Lung microvascular endothelial cell (primary cell): ENCODE measurements around the gene SYNE3. TPM values are rescaled to one million over a fixed set of nuclear protein-coding genes. Genes with fewer than 3 reads are reported as not detected.
"Not testable (repeated sequence)": the region's sequence is repeated elsewhere in the genome, so short reads cannot be mapped to it uniquely, and the experiment has no call there.

ENCODE experiments used
- DNase-seq, 2 donors: peaks; one replicate each; pipeline versions ENCODE4 v3.0.0 to v3.0.0-alpha.2; 2010; ENCODE audit warnings: low read depth in 2 of 2
- total RNA-seq: library from RNA; depleted of rRNA; stranded (reverse); fragments of >200 nt; gene quantifications from 2 replicates; pipeline ENCODE4 v1.2.1, GENCODE V29; 2014

SYNE3 gene
- total RNA-seq, 1 donor from 2014 or later: 12.5 TPM

DNA sequence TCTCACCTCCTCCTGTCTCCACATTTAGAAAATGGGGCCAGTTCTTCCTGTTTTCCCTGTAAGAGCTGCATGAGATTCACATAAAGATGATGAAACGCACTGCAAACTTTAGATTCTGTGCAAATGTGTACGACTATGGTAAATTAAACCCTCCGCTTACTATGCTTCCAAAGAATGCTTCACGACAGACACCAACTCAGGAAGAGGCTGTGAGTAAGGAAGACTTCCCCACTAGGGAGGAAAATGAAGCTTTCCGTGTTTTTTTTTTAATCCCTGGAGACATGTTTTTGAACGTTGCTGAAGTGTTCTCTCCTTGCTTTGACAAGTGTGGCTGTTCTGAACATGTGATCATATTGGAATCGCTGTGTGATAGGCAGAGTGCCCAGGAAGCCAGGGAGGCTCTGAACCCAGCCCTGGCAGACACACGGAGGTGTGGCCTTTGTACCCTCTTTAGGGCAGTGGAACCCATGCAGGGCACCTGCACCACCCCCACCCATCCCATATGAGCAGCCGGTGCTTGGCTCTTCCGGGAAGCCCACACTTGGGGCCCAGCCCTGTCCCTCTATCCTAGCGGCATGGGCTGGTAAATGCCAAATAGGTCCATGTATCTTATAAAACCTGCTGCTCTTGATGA lies 7.5 kb upstream of the SYNE3 start:
- peak; percentile 28 to 70 for DNase-seq

DNA sequence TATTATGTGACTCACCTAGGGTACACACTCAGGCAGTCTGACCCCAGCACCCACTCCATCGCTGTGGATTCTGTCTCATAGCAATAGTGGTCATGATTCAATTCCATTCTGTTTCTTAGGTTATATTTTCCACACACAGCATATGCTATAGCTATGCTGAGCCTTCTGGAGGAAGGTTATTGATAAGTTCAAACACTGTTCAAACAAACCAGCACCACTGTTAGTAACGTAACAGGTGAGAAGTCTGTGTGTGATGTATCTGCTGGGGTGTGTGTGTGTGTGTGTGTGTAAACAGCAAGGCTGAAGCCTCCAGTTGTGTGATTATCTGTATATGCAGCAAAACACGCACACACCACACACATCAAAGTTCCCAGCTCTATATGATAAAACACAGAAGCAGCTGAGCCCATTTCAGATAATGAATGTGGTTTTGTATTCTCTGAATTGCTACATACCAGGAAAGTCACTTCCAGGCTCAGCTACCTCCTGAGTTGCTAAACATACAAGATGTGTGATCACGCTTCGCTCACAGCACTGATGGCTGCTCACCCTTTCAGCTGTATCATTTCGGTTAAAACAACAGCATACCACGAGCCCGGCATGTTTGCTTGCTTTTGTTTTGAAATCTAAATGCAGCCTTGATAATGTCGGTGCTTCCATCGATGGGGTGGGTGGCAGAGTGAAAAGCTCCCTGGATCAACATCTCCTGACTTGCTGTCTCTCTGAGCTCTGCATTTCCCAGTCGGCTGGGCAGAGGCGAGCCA lies 6.8 kb upstream of the SYNE3 start:
- DNase-seq: peak in 1 of 2 donors; percentile 13

DNA sequence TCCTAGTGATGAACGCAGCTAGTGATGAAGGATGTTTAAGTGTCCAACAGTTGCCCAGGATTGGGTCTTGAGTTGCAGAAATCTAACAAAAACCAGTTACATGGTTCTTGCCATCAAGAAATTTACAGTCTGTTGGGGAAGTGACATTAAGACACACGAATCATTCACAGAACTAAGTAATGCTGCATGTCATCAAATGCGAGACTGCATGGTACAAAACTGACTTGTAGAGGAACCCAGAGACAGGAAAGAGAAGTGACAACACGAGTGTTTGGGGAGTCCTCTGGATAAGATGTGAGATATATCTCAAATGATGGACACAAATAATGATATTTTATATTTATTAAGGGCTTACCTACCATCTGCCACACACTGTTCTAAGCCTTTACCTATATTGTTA lies 6.1 kb upstream of the SYNE3 start:
- DNase-seq: no peak

DNA sequence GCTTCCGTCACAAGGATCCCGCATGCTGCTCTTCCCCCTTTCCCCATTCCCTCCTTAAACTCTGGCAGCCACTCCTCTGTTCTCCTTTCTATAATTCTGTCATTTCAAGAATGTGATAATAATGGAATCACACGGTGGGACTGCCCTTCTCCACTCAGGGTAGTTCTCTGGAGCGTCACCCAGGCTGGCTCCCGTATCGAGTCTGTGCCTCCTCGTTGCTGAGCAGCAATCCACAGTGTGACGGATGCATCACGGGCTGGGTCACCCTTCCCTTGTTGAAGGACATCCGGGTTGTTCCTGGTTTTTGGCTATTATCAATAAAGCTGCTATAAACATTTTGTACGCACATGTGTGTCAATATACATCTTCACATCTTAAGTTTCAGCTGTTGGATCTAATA lies 5.7 kb upstream of the SYNE3 start:
- DNase-seq: no peak

DNA sequence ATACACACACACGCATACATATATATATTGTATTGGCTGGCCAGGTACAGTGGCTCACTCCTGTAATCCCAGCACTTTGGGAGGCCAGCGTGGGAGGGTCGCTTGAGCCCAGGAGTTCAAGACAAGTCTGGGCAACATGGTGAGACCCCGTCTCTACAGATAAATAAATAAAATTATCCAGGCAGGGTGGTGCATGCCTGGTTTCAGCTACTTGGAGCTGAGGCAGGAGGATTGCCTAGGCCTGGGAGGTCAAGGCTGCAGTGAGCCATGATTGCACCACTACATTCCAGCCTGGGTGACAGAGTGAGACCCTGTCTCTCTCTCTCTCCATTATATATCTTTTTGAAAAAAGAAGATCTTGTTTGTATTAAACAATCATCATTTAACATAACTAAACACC lies 4.6 kb upstream of the SYNE3 start:
- DNase-seq: no peak

DNA sequence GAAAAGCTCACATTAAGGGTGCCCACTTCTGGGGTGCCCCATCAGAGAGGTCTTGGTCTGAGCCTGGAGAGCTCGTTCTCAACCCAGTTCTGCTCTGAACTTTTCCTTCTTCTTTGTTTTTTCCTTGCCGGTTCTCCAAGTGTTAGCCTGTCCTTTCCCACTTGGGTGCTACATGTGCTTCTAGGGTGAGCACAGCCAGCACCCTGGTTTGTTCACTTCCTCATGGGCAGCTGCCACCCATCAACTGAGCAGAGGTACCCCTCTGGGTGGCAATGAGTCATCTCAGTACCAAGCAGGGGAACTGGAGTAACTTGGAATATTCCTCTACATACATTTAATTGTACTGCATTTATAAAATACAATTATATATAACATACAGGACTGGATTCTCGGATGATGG lies 3.9 kb upstream of the SYNE3 start:
- DNase-seq: no peak

DNA sequence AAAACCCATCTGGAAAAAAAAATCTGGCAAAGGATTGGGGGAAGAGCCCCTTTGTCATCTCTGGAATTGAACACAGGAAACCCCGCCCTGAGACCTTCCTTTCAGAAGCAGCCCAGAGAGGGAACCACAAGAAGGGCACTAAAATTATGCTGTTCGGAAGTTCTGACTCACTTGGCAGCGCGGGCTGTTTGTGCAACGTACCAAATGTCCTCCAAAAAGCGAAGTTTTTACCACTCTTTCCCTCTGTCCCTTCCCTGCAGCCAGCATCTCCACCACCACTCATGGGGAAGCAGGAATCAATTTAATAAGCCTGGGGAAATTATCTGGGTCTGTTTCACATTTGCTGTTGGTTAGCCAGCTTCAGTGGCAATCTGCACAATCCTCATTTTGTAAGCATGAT lies 3.2 kb upstream of the SYNE3 start:
- DNase-seq: peak; percentile 82

DNA sequence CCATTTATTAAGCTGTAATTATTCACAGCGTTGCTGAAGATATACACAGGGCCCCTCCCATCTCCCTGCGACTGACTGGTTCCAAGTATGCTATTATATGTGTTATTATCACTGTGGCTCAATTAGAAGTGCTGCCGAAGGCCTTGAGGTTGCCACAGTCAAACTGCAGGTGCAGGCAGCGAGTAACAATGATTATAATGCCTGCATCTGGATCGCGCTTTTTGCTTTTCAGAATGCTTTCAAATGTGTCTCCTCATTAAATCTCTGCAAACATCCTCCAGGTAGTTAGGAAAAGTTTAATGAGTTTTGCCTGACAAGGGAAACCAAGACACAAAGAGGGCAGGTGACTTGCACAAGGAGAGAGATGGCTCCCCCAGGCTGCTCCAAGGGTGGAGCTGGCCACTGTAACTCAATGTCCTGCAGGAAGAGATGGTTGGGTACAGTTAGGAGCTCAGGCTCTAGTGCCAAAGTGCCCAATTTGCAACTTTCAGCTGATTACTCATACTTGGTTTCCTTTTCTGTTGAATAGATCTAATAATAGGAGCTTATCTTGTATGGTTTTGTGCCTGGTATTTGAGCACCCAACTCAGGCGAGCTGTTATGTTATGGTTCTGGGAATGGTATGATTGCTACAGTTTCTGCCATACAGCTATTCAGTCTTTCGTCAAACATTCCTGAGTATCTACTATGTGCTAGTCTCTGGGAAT lies 1.7 kb upstream of the SYNE3 start:
- peak; percentile 40 to 44 for DNase-seq

DNA sequence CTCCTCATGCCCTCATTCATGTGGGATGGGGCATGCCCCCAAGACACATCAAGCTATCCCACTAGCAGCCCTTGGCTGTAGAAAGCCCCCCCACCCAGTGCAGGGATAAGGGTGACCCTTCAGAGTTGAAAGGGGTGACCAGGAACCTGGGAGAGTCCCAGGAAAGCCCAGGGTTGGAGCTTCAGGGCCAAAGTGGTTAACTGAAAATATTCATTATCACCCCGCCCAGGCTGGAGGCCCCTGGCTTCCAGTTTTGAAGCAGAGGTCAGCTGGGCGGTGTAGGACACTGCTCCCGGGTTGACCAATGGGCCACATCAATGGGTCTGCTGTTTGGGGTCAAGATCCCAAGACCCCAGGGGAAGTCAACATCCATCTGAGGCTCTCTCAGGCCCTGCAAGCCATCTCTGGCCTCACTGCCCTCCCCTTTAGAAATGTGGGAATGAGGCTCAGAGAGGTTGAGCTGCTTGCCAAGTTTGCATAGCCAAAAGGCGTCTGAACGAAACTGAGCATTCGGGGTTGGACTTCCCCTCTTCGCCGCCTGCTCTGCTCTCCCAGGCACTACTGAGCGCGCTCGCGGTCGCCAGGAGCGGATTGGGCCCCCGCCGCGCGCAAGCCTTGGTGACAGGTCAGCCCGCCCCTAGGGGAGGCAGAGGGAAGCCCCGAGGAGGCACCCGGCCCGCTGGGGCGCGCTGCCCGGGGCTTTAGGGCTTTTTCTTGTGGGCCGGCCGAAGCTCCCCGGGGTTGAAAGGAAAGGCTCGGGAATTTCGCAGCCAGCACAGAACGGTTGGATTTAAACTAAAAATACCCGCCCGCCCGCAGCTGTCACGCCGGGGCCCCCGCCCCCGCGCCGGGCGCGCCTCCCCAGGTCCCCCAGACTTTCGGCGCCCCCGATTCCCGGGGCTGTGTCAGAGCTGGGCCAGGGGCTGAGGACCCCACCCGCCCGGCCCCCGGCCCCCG lies 576 bp downstream of the SYNE3 start:
- peak; percentile 58 to 65 for DNase-seq

DNA sequence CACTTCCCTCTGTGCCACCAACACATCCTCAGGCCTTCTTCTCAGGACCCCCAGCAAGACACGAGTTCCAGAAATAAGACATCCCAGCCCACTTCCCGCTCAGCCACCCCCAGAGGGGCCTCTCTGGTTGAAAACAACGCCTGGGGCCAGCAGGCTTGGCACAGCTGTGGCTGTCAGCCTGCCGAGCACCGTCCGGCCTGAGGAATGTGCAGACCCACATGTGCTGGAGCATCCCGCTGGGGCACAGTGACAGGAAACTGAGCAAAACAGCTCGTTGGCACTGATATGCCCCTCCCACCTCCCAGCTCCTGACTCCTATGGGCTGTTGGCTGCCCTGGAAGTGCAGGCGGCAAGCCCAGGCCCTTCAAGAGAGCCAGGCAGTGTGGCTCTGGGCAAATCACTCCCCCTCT lies 1.4 kb downstream of the SYNE3 start:
- DNase-seq: peak; percentile 49 to 83

DNA sequence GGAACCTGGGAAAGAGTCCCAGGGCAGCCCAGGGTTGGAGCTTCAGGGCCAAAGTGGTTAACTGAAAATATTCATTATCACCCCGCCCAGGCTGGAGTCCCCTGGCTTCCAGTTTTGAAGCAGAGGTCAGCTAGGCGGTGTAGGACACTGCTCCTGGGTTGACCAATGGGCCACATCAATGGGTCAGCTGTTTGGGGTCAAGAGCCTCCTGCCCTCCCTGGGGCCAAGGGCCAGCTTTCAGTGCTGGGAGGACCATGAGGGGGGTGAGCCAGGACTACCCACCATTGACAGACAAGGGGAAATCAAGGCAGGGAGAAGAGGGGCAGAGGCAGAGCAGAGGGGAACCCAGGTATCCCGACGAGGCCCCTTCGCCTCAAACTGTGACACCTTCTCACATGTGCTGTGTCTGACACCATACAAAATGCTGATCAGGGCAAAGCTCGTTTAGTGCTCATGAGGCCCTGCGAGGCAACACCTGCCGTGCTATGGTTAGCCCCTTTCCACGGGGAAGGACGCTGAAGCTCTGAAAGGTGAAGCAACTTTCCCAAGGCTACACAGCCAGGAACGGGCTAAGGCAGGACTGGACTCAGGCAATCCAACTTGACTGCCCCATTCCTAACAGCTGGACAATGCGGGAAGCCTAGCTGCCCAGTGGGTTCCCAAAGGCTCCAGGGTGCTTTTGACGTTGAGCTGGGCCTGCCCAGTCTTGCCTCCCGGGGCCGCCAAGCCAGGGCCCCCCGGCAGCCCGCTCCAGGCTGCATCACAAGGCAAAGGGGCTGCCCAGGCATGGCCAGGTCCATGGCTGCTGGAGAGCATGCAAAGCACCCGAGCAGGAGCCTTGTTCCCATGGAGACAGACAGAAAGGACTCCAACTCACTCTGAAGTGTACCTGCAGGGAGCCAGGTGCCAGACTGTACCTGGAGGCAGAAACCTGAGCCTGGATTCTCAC lies 2.0 kb downstream of the SYNE3 start:
- DNase-seq: no peak

DNA sequence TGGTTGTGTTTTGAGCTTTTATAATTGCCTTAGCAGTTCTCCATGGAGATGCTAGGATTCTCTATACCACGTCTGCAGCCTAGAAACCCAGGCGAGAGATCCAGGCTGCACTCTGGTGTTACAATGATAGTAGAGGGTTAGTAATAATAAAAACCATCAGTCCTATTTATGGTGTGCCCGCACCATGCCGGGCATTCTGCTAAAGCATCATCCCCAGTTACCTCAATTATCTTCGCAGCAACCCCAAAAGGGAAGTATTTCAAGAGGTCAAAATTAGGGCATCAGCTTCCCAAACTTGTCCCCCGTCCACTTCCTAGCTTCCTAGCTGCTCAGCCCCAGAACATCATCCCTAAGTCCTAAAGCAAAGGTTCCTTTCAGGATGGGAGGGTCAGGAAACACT lies 3.2 kb downstream of the SYNE3 start:
- DNase-seq: no peak

DNA sequence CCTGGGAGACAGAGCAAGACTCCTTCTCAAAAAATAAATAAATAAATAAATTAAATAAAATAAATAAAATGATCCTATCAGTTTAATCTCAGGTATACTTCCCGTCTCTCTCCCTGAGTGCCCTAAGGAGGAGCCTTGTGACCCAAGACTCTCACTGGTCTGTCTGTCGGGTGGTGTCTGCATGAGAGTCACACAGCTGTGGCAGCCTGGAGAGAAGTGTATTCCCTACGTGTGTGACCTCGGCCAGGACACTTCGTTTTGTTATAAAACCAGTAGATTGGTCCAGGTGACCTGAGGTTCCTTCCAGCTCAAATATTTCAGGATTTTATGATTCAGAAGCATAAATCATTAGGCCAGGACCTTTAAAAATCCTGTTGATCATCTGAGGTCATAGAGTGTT lies 4.8 kb downstream of the SYNE3 start:
- no peak for DNase-seq

DNA sequence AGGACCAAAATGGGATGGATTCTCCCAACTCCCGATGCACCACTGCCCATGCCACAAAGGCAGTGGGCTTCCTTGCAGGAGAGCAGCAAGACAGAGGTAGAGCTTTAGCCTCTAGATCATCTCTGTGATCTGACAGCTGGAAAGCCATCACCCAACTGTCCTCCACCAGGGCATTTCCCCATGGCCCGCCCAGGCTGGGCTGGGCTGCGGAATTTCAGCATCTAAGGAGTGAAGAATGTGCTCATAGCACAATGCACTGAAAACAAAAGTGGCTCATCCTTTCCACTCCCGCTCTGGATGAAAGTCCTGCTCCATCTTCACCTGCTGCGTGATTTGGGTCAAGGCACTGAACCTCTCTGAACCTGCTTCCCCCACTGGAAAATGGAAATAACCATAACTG lies 5.6 kb downstream of the SYNE3 start:
- DNase-seq: peak in 1 of 2 donors; percentile 60

DNA sequence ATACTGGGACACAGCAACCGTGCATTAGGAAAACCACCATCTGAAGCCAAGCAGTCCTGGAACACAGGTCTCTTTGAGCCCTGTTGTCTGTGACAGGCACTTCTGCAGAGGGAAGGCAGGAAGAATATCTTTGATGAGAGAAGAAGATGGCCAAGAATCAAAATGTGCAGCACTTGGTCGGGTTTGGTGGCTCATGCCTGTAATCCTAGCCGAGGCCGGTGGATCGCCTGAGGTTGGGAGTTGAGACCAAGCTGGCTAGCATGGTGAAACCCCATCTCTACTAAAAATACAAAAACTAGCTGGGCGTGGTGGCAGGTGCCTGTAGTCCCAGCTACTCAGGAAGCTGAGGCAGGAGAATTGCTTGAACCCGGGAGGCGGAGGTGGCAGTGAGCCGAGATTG lies 6.1 kb downstream of the SYNE3 start:
- not testable (repeated sequence) for DNase-seq

DNA sequence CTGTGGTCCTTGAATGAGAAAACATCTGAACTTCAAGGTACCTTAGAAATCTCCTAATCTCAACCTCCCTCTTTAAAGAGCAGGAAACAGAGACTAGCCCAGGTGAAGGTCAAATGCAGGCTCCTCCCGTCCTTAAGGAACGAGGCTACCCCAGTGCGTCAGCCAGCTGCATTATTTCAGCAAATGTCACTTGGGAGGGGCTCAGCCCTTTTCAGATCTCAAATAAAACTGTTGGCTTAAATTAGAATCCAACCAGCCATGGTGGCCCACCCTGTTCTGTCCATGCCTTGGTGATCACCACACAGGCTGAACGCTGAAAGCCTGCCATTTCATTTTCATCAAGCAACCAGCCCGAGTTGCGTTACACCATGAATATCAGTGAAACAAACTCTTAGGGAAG lies 7.0 kb downstream of the SYNE3 start:
- no peak for DNase-seq

DNA sequence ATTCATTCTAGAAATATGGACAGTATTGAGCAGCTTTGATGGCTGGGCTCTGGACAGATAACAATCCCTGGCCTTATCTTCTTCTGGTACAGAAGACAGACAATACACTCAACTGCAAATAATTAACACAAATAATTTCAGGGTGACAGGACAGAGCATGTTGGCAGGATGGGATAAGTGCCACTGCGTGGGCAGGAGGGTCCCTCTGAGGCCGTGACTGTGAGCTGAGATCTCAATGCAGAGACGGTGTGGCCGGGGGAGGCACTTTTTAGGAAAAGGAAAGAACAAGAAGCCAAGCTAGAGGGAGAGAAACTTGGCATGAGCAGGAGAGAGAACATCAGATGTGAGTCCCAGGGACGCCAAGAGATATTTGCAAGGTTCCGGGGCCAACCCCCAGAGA lies 8.1 kb downstream of the SYNE3 start:
- DNase-seq: no peak

DNA sequence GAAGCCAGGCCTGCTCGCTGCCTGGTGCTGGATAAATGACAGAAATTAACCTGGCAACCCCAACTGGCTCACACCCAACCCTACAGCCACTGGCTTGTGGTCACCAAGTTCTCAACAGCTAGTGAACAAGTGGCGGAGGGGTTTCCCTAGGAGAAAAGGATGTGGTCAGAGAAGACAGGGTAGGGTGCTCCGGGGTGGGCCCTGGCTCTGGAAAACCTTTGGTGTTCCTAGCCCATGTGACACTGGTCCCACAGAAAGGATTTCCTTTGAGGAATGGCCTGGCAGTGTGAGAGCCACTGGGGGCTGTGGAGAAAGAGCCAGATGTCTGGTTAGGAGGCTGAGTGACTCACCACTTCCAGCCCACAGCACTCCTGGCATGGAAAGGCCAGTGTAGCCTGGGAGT lies 8.7 kb downstream of the SYNE3 start:
- DNase-seq: peak; percentile 57 to 83

DNA sequence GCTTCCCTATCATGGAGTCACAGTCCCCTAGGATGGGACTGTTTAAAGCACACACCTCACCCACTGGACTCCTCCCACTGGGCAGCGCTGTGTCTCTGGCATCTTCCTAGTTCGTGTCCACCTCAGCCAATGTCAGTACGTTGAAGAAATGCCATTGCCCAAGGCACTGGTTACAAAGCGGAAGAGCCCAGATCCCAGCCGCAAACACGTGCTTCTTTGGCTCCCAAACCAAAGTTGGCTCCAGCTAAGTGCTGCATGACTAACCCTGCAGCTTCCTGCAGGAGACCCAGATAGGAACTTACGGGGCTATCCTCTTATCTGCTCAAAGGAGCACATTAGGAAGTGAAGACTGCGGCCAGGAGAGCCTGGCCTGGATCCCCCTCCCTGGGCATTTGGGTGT lies 9.3 kb downstream of the SYNE3 start:
- DNase-seq: peak; percentile 87 to 95

DNA sequence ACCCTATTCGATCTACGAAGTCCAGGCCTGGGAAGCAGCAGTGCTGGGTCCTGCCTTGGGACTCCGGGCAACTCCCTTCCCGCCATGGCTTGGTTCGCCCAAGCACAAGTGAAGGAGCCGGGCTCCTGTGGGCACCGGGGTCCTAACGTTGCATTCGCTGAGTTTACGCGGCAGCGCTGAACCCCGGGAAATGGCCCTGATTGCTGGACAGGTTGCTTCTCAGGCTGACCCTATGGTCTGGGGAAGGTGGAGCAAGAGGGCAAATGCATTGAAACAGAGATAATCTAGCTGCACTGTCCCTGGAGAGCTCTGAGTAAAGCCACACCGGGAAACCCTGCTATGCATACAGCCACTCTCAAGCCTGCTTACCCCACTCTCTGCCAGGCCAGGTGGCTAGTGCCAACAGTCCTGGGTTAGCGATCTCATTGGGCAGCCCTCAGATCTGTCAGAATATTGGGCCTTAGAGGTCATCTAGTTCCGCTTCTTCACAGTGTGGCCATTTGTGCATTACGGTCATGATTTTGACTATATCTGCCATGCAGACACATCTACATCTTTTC lies 11.3 kb downstream of the SYNE3 start:
- DNase-seq: no peak
